ENCODE results near the gene EDA2R.

Gene EDA2R

GRCh38 chrX:66579219-66579618 is 59.7 kb downstream of the EDA2R start:
- no peaks in the 10 kb centered on the region for H3K36me3 ChIP-seq (replicated peaks; ENCODE audit: low read depth, low read length)
- H3K9me3 ChIP-seq (ENCODE audit: insufficient read depth, low read length) = no peaks in the 10 kb centered on the region
- H3K27me3 ChIP-seq (ENCODE audit: low read depth, low read length) = no peaks in the 10 kb centered on the region
- no peak overlapping the region for H3K4me3 ChIP-seq (ENCODE audit: low read length)
- H3K4me1 ChIP-seq (ENCODE audit: low read length) = no peaks in the 10 kb centered on the region
- no peak overlapping the region for H3K9ac ChIP-seq (ENCODE audit: low read length)
- no peaks in the 10 kb centered on the region for H3K79me2 ChIP-seq (ENCODE audit: low read length)
- no peaks in the 10 kb centered on the region for H4K20me1 ChIP-seq (ENCODE audit: insufficient read depth, low read length)
- no peak overlapping the region for H2AFZ ChIP-seq (ENCODE audit: low read depth, low read length)
- H3K4me2 ChIP-seq (ENCODE audit: low read length) = no peak overlapping the region
- TF ChIP-seq EZH2phosphoT487 (IDR thresholded peaks at IDR 0.05; ENCODE audit: low read depth) (no peak), CTCF (IDR thresholded peaks at IDR 0.05; ENCODE audit: low read depth, low read length) (no peak)
- no peak overlapping the region for H3K27ac ChIP-seq (ENCODE audit: low read length)

DNA sequence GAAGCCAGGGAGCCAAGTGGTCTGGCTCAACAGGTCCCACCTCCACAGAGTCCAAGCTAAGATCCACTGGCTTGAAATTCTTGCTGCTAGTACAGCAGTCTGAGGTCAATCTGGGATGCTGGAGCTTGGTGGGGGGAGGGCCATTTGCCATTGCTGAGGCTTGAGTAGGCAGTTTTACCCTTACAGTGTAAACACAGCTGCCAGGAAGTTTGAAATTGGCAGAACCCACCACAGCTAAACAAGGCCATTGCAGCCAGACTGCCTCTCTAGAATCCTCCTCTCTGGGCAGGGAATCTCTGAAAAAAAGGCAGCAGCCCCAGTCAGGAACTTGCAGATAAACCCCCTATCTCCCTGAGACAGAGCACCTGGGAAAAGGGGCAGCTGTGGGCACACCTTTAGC is 84.9 kb downstream of the EDA2R start:
- H4K20me1 ChIP-seq (ENCODE audit: insufficient read depth, low read length) = no peaks in the 10 kb centered on the region
- TF ChIP-seq EZH2phosphoT487 (IDR thresholded peaks at IDR 0.05; ENCODE audit: low read depth) (no peak), CTCF (IDR thresholded peaks at IDR 0.05; ENCODE audit: low read depth, low read length) (no peak)
- no peak overlapping the region for H3K27ac ChIP-seq (ENCODE audit: low read length)
- no peaks in the 10 kb centered on the region for H3K4me1 ChIP-seq (ENCODE audit: low read length)
- no peak overlapping the region for H2AFZ ChIP-seq (ENCODE audit: low read depth, low read length)
- no peaks in the 10 kb centered on the region for H3K9me3 ChIP-seq (ENCODE audit: insufficient read depth, low read length)
- H3K27me3 ChIP-seq (ENCODE audit: low read depth, low read length) = no peaks in the 10 kb centered on the region
- no peak overlapping the region for H3K4me2 ChIP-seq (ENCODE audit: low read length)
- H3K4me3 ChIP-seq (ENCODE audit: low read length) = no peak overlapping the region
- H3K36me3 ChIP-seq (replicated peaks; ENCODE audit: low read depth, low read length) = no peaks in the 10 kb centered on the region
- no peaks in the 10 kb centered on the region for H3K79me2 ChIP-seq (ENCODE audit: low read length)
- no peak overlapping the region for H3K9ac ChIP-seq (ENCODE audit: low read length)

DNA sequence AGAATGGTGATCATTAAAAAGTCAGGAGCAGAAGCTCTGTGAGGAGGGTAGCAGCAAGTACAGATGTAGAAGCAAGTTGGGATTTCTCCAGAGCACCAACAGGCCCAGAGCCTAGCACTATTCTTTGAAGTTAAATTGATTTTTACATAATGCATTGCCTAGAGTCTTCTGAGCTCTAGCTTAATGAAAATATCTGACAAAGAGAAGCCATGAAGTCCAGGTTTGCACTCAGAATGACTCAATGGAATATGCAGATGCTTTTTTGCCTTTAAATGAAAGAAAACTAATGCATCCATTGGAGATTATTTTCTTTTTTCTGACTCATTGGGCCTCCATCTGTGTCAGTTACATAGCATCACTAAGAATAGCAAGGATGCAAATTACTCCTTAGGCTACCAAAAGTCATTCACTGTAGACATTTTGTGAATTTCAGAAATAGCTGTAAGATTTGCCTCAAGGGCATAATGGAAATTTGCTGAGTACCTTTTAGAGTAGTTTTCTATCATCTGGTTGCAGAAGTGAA is 91.0 kb downstream of the EDA2R start:
- H3K4me2 ChIP-seq (ENCODE audit: low read length) = no peak overlapping the region
- H3K9me3 ChIP-seq (ENCODE audit: insufficient read depth, low read length) = no peaks in the 10 kb centered on the region
- no peaks in the 10 kb centered on the region for H3K79me2 ChIP-seq (ENCODE audit: low read length)
- no peak for TF ChIP-seq EZH2phosphoT487 (IDR thresholded peaks at IDR 0.05; ENCODE audit: low read depth)
- TF ChIP-seq CTCF (IDR thresholded peaks at IDR 0.05; ENCODE audit: low read depth, low read length) = no peak
- H3K4me3 ChIP-seq (ENCODE audit: low read length) = no peak overlapping the region
- no peak overlapping the region for H3K9ac ChIP-seq (ENCODE audit: low read length)
- H3K27ac ChIP-seq (ENCODE audit: low read length) = no peak overlapping the region
- no peak overlapping the region for H2AFZ ChIP-seq (ENCODE audit: low read depth, low read length)
- no peaks in the 10 kb centered on the region for H3K36me3 ChIP-seq (replicated peaks; ENCODE audit: low read depth, low read length)
- H4K20me1 ChIP-seq (ENCODE audit: insufficient read depth, low read length) = no peaks in the 10 kb centered on the region
- H3K27me3 ChIP-seq (ENCODE audit: low read depth, low read length) = no peaks in the 10 kb centered on the region
- no peaks in the 10 kb centered on the region for H3K4me1 ChIP-seq (ENCODE audit: low read length)
